ENCODE data around the gene ABCG2.

GRCh38 chr4:88106205-88106604 is 52.2 kb downstream of the ABCG2 start:
- TF ChIP-seq, protein P1, sequence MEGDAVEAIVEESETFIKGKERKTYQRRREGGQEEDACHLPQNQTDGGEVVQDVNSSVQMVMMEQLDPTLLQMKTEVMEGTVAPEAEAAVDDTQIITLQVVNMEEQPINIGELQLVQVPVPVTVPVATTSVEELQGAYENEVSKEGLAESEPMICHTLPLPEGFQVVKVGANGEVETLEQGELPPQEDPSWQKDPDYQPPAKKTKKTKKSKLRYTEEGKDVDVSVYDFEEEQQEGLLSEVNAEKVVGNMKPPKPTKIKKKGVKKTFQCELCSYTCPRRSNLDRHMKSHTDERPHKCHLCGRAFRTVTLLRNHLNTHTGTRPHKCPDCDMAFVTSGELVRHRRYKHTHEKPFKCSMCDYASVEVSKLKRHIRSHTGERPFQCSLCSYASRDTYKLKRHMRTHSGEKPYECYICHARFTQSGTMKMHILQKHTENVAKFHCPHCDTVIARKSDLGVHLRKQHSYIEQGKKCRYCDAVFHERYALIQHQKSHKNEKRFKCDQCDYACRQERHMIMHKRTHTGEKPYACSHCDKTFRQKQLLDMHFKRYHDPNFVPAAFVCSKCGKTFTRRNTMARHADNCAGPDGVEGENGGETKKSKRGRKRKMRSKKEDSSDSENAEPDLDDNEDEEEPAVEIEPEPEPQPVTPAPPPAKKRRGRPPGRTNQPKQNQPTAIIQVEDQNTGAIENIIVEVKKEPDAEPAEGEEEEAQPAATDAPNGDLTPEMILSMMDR (IDR thresholded peaks at IDR 0.05): no peak
- TF ChIP-seq POLR2A (IDR thresholded peaks at IDR 0.05): no peak
- TF ChIP-seq EP300 (IDR thresholded peaks at IDR 0.05): no peak
